Activated CD8-positive, alpha-beta T cell treated with anti-CD3 and anti-CD28 coated beads, Interleukin-2, amount 10 ng/mL, durations not matched to agents 7 days and 5 days (primary cell): ENCODE measurements around the gene NCEH1. TPM values are rescaled to one million over a fixed set of nuclear protein-coding genes. Genes with fewer than 3 reads are reported as not detected.

Experiments used
- total RNA-seq, 2 experiments: library from RNA; stranded (reverse); gene quantifications; one replicate each; pipeline ENCODE4 v1.2.3, GENCODE V29; 2021

The NCEH1 gene
- total RNA-seq, 2 experiments from 2014 or later: 8.0 to 8.2 TPM

Other genes with a start within 250 kb of the NCEH1 start
- 100 to 1,000 TPM; 106 to 108 TPM for gene TNFSF10, start 187.6 kb downstream of the NCEH1 start, total RNA-seq
- gene ECT2, start 39.7 kb upstream of the NCEH1 start, total RNA-seq: 10 to 100 TPM; 57.2 to 70.1 TPM